K562 (cell line): ENCODE data around the gene UBE2J2. TPM values are rescaled to one million over a fixed set of nuclear protein-coding genes. Genes with fewer than 3 reads are reported as not detected.

ENCODE experiments used
- CAMTA2 ChIP-seq: fragments of 250-450 bp; sonication (Bioruptor Pico); conservative IDR thresholded peaks from 2 replicates; pipeline ENCODE4 v1.5.1; 2022
- FOXA3 ChIP-seq, 2 experiments: fragments of 450-650 bp in 1 of 2; sonication (generic) in 1 of 2; formaldehyde crosslinking; IDR thresholded peaks in 1 of 2; conservative IDR thresholded peaks in 1 of 2; 2 replicates each; pipeline versions ENCODE4 v1.4.0 to v1.8.0; 2020 to 2022; ENCODE audit warnings: mild to moderate bottlenecking in 2 of 2, missing genetic modification reagents in 1 of 2
- FOXJ2 ChIP-seq: fragments of 200-800 bp; sonication (Bioruptor generic); IDR thresholded peaks from 2 replicates; pipeline ENCODE4 v1.6.1; 2016; ENCODE audit warnings: missing genetic modification characterization, missing compliant biosample characterization
- HDAC1 ChIP-seq, 2 experiments: fragments of 450-650 bp; IDR thresholded peaks; 2 replicates each; pipeline ENCODE4 v1.6.1; 2016 to 2017; ENCODE audit warnings: inconsistent platforms in 1 of 2, mild to moderate bottlenecking in 1 of 2, moderate library complexity in 1 of 2
- HDAC2 ChIP-seq: fragments of 450-650 bp; IDR thresholded peaks from 2 replicates; pipeline ENCODE4 v1.6.1; 2016; ENCODE audit warnings: mild to moderate bottlenecking
- KAT8 ChIP-seq: fragments of 450-650 bp; IDR thresholded peaks from 2 replicates; pipeline ENCODE4 v1.6.1; 2016; ENCODE audit warnings: low read depth, mild to moderate bottlenecking
- MED1 ChIP-seq: sonication (generic); formaldehyde crosslinking; IDR thresholded peaks from 2 replicates; pipeline ENCODE4 v1.8.1; 2023; ENCODE audit warnings: missing genetic modification reagents, borderline replicate concordance
- NFIX ChIP-seq: fragments of 250-450 bp; sonication (Bioruptor Pico); IDR thresholded peaks from 2 replicates; pipeline ENCODE4 v1.4.0; 2020; ENCODE audit warnings: low read depth, mild to moderate bottlenecking, moderate library complexity
- NFYB ChIP-seq: IDR thresholded peaks from 2 replicates; pipeline ENCODE4 v1.6.1; 2011; ENCODE audit warnings: mild to moderate bottlenecking, moderate library complexity; ENCODE audit not compliant: insufficient read length; ENCODE audit errors: extremely low read depth
- RBM14 ChIP-seq: fragments of 200-400 bp; formaldehyde crosslinking; IDR thresholded peaks from 2 replicates; pipeline ENCODE4 v1.6.1; 2018; ENCODE audit warnings: low read depth, mild to moderate bottlenecking, low read length, moderate library complexity, borderline replicate concordance; ENCODE audit not compliant: insufficient read depth
- RNF2 ChIP-seq: sonication (generic); IDR thresholded peaks from 2 replicates; pipeline ENCODE4 v1.6.1; 2016
- SAFB ChIP-seq: fragments of 200-400 bp; formaldehyde crosslinking; IDR thresholded peaks from 2 replicates; pipeline ENCODE4 v1.6.1; 2017; ENCODE audit warnings: low read depth, low read length, borderline replicate concordance
- SAP30 ChIP-seq: fragments of 200-600 bp; sonication (generic); IDR thresholded peaks from 2 replicates; pipeline ENCODE4 v1.6.1; 2012; ENCODE audit warnings: borderline replicate concordance, low read depth, mild to moderate bottlenecking, moderate library complexity, low read length, control low read depth, inconsistent platforms; ENCODE audit not compliant: insufficient read depth, poor library complexity, severe bottlenecking
- SFPQ ChIP-seq: fragments of 200-400 bp; formaldehyde crosslinking; IDR thresholded peaks from 2 replicates; pipeline ENCODE4 v1.6.1; 2017; ENCODE audit warnings: mild to moderate bottlenecking, low read depth, low read length, moderate library complexity
- SMARCB1 ChIP-seq: IDR thresholded peaks from 2 replicates; pipeline ENCODE4 v1.6.1; 2011; ENCODE audit warnings: improper control_type of control experiment, low read depth; ENCODE audit not compliant: insufficient read length
- SMARCE1 ChIP-seq: fragments of 450-650 bp; IDR thresholded peaks from 2 replicates; pipeline ENCODE4 v1.7.1; 2016; ENCODE audit warnings: mild to moderate bottlenecking
- TRIM25 ChIP-seq: fragments of 450-650 bp; IDR thresholded peaks from 2 replicates; pipeline ENCODE4 v1.7.0; 2016; ENCODE audit warnings: borderline replicate concordance
- ZBTB17 ChIP-seq: fragments of 450-650 bp; formaldehyde crosslinking; IDR thresholded peaks from 2 replicates; pipeline ENCODE4 v1.4.0; 2020; ENCODE audit warnings: mild to moderate bottlenecking
- ZBTB43 ChIP-seq: sonication (generic); formaldehyde crosslinking; IDR thresholded peaks from 2 replicates; pipeline ENCODE4 v1.8.0; 2023; ENCODE audit warnings: mild to moderate bottlenecking, missing genetic modification reagents
- ZNF212 ChIP-seq: fragments of 450-650 bp; formaldehyde crosslinking; IDR thresholded peaks from 2 replicates; pipeline ENCODE4 v1.4.0; 2020; ENCODE audit warnings: mild to moderate bottlenecking
- ZNF274 ChIP-seq: IDR thresholded peaks from 2 replicates; pipeline ENCODE4 v1.6.1; 2011; ENCODE audit warnings: low read depth, mild to moderate bottlenecking, low read length, moderate library complexity, borderline replicate concordance
- polyA plus RNA-seq, 8 experiments: library from polyadenylated mRNA; depleted of rRNA in 4 of 8; stranded (reverse) in 5 of 8; unstranded in 3 of 8; fragments of >200 nt; fragmentation: Nextera tagmentation in 2 of 8; fragmentation: Illumina TruSeq in 1 of 8; extraction: Ambion mirVana in 2 of 8; extraction: Trizol in 1 of 8; gene quantifications; 2 replicates each; pipeline versions ENCODE4 v1.2.1 to v1.2.3, GENCODE V29; 2011 to 2014; ENCODE audit warnings: inconsistent platforms in 1 of 8, missing spikeins in 1 of 8
- total RNA-seq, 7 experiments: library from RNA; depleted of rRNA in 6 of 7; stranded (reverse); fragments of >200 nt in 6 of 7; fragmentation: Illumina TruSeq in 2 of 7; extraction: Trizol in 2 of 7; gene quantifications; 2 replicates each; pipeline versions ENCODE4 v1.2.1 to v1.2.3, GENCODE V29; 2011 to 2021; ENCODE audit warnings: low replicate concordance in 1 of 7

Gene UBE2J2
- total and polyA plus RNA-seq, 9 of the 15 experiments (the other 6 are each of a cell fraction or from before 2014, with no cell fraction given): 0.93 to 112 (median 75.5) TPM

- peak; percentile 10; the same call in 1 of the 2 replicates for TF ChIP-seq ZNF274
- no peak for TF ChIP-seq KAT8
- no peak for TF ChIP-seq NFIX (CRISPR knock-in tag)
- no peak for TF ChIP-seq SFPQ
- TF ChIP-seq FOXJ2 (tag): no peak
- TF ChIP-seq HDAC1 (IDR thresholded peaks at IDR 0.05): peak; percentile 20 to 82; a peak in 3 of 4 replicates
- no peak for TF ChIP-seq SMARCB1
- TF ChIP-seq RNF2: peak; percentile 51; the same call in 1 of the 2 replicates
- no peak for TF ChIP-seq NFYB
- 0 out of 2 replicates have a peak, but pooled peaks have one; percentile 39 for TF ChIP-seq RBM14
- peak; percentile 76 for TF ChIP-seq HDAC2
- no peak for TF ChIP-seq ZBTB17 (CRISPR knock-in tag)
- TF ChIP-seq SAFB: peak; percentile 86
- no peak for TF ChIP-seq CAMTA2 (CRISPR knock-in tag)
- TF ChIP-seq FOXA3 (CRISPR knock-in tag; conservative IDR thresholded peaks at IDR 0.05 in 1 of 2, IDR thresholded peaks at IDR 0.05 in 1 of 2): no peak
- no peak for TF ChIP-seq MED1
- TF ChIP-seq SMARCE1: no peak
- TF ChIP-seq ZBTB43: peak; percentile 28; the same call in 1 of the 2 replicates
- no peak for TF ChIP-seq ZNF212 (CRISPR knock-in tag)
- TF ChIP-seq TRIM25: no peak
- peak; percentile 91 for TF ChIP-seq SAP30
Measured at GRCh38 chr1:1307923-1308755, 34.5 kb upstream of the UBE2J2 start, which contains the start of the genes ACAP3 and PUSL1 (continued).
